BJ (cell line): ENCODE measurements around the gene TMCC3. TPM values are rescaled to one million over a fixed set of nuclear protein-coding genes. Genes with fewer than 3 reads are reported as not detected.

Experiments used
- CTCF ChIA-PET: fragments of 350-600 bp; formaldehyde crosslinking; extraction: SDS; loops from one replicate; lab custom pipeline; 2021; ENCODE audit warnings: antibody characterized with exemption, inconsistent platforms; lab: Yijun Ruan, JAX
- POLR2A ChIA-PET: fragments of 300-600 bp; sonication (Branson Sonifier 250); formaldehyde crosslinking; extraction: SDS; loops from one replicate; lab custom pipeline; 2021; ENCODE audit warnings: antibody characterized with exemption; lab: Charles Lee
- DNase-seq: peaks from one replicate; pipeline ENCODE4 v3.0.0-alpha.2; 2011; ENCODE audit warnings: low read depth
- H3K27me3 ChIP-seq: 2 replicates; pipeline ENCODE4 v1.6.0; 2011; ENCODE audit warnings: low read length; ENCODE audit not compliant: control insufficient read depth, insufficient read depth
- H3K36me3 ChIP-seq: 2 replicates; pipeline ENCODE4 v1.5.1; 2011; ENCODE audit warnings: low read length; ENCODE audit not compliant: control insufficient read depth, insufficient read depth
- H3K4me3 ChIP-seq: 2 replicates; pipeline ENCODE4 v1.5.1; 2011; ENCODE audit warnings: low read depth, mild to moderate bottlenecking, control low read depth, low read length
- CTCF ChIP-seq: IDR thresholded peaks from 2 replicates; pipeline ENCODE4 v1.5.1; 2011; ENCODE audit warnings: low read depth, mild to moderate bottlenecking, control low read depth, inconsistent platforms, low read length, moderate library complexity; ENCODE audit not compliant: insufficient read depth
- polyA plus RNA-seq: library from polyadenylated mRNA; depleted of rRNA; stranded (reverse); fragments of >200 nt; gene quantifications from 2 replicates; pipeline ENCODE4 v1.2.3, GENCODE V29; 2011

Gene TMCC3
- polyA plus RNA-seq, 1 experiment: not detected

GRCh38 chr12:94544355-94544754, 106.0 kb downstream of the TMCC3 start:
- ChIA-PET POLR2A (no interaction called here), CTCF (interaction anchor here (1.5 to 1.6 kb wide), 2 partner anchors 792 to 1031 kb away, joined by 3 to 5 read pairs; no protein-coding TSS in a partner anchor)
- DNase-seq: no peak
- H3K4me3 ChIP-seq: no peak overlapping the region
- TF ChIP-seq CTCF: no peak
- no peaks in the 10 kb centered on the region; the same call in 1 of the 2 replicates for H3K27me3 ChIP-seq
- no peaks in the 10 kb centered on the region for H3K36me3 ChIP-seq

GRCh38 chr12:94538318-94538717, 112.0 kb downstream of the TMCC3 start:
- ChIA-PET CTCF (interaction anchor here (0.6 kb wide), 1 partner anchor 439 kb away, joined by 3 read pairs; no protein-coding TSS in a partner anchor), POLR2A (no interaction called here)
- no peak for TF ChIP-seq CTCF
- Histone ChIP-seq H3K27me3 (no peaks in the 10 kb centered on the region; the same call in 1 of the 2 replicates), H3K36me3 (no peaks in the 10 kb centered on the region), H3K4me3 (no peak overlapping the region)
- no peak for DNase-seq

GRCh38 chr12:94536040-94536965, 114.1 kb downstream of the TMCC3 start:
- H3K27me3 ChIP-seq: no peaks in the 10 kb centered on the region
- ChIA-PET CTCF (interaction anchor here (0.9 to 2.7 kb wide), 3 partner anchors 10 to 392 kb away, joined by 3 to 29 read pairs (median 3); no protein-coding TSS in a partner anchor), POLR2A (no interaction called here)
- TF ChIP-seq CTCF: no peak
- H3K36me3 ChIP-seq: no peaks in the 10 kb centered on the region
- no peak for DNase-seq
- no peak overlapping the region for H3K4me3 ChIP-seq

GRCh38 chr12:94535510-94535921, 114.8 kb downstream of the TMCC3 start:
- TF ChIP-seq CTCF: no peak
- Histone ChIP-seq H3K27me3 (no peaks in the 10 kb centered on the region), H3K36me3 (no peaks in the 10 kb centered on the region), H3K4me3 (no peak overlapping the region)
- CTCF ChIA-PET: interaction anchor here (0.9 to 2.7 kb wide), 3 partner anchors 21 to 391 kb away, joined by 3 to 29 read pairs (median 3); no protein-coding TSS in a partner anchor
- POLR2A ChIA-PET: no interaction called here
- DNase-seq: no peak
